Epidermal melanocyte (primary cell): Measurements from ENCODE around the gene UPK2.
A peak's percentile ranks its signal among the peaks of the same experiment; 100 is the strongest.
"Not testable (repeated sequence)": the region's sequence is repeated elsewhere in the genome, so short reads cannot be mapped to it uniquely, and the experiment has no call there.

Experiments used
- DNase-seq: peaks from one replicate; pipeline ENCODE4 v3.0.0; 2011; ENCODE audit warnings: low spot score; ENCODE audit not compliant: insufficient read length

The UPK2 gene

DNA sequence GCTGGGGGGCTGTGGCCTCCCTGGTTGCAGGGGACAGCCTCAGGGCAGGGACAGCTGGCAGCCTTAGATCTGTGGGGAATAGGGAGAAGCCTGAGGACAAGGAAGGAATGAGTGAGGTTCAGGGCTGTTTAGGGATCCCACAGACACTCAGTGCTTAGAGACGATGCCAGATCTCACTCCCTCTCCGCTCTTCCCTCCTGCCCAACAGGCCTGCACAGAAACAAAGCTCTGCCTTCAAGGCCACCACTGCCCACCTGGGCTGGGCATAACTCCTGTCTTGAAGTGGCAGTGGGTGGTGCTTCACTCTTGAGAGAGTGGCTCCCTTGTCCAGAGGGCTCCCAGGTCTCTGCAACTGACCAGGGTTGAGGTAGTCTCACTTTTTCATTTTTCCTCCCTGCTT, 28.7 kb downstream of the UPK2 start:
- no peak for DNase-seq

DNA sequence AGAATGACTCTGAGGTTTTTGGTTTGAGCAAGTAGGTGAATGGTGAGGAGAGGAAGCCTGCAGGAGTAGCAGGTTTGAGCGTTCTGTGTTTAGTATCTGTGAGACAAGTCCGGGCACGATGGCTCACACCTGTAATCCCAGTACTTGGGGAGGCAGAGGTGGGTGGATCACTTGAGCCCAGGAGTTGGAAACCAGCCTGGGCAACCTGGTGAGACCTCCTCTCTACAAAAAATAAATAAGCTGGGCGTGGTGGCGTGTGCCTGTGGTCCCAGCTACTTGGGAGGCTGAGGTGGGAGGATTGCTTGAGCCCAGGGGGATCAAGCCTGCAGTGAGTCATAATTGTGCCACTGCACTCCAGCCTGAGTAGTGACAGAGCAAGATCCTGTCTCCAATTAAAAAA, 32.2 kb downstream of the UPK2 start:
- no peak for DNase-seq

DNA sequence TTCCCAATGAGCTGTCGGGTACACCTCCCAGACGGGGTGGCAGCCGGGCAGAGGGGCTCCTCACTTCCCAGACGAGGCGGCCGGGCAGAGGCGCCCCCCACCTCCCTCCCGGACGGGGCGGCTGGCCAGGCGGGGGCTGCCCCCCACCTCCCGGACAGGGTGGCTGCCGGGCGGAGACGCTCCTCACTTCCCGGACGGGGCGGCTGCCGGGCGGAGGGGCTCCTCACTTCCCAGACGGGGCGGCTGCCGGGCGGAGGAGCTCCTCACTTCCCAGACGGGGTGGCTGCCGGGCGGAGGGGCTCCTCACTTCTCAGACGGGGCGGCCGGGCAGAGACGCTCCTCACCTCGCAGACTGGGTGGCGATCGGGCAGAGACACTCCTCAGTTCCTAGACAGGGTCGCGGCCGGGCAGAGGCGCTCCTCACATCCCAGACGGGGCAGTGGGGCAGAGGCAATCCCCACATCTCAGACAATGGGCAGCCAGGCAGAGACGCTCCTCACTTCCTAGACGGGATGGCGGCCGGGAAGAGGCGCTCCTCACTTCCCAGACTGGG, 35.5 kb downstream of the UPK2 start:
- DNase-seq: not testable (repeated sequence)

DNA sequence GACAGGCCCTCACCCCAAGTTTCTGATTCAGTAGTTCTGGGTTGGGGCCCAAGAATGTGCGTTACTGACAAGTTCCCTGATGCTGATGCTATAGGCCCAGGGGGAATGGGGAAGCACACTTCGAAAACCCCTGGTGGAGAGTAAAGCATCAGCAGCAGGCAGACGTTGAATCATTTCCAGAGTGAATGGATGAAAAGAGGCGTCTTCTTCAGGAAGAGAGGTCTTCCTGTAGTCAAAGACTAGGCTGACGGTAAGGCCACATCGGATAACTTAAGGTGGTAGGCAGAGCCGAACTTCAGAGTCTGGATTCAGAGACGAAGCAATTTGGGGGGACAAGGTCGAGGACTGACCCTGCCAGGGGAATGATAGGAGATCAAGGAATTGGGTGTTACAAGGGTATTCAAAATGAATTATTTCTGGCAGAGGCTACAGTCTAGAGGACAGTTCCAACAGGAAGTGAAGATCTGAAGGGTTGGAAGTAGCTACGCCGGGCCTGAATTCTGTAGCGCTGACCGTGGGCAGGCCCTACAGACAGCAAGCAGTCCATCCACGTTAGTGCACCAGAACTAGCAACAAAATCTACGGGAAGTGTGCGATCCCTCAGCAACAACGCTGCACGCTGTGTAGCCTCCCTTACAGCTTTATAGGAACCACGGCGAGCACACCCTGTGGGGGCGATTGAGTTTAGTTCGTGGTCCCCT, 41.0 kb downstream of the UPK2 start:
- DNase-seq: peak; percentile 44

DNA sequence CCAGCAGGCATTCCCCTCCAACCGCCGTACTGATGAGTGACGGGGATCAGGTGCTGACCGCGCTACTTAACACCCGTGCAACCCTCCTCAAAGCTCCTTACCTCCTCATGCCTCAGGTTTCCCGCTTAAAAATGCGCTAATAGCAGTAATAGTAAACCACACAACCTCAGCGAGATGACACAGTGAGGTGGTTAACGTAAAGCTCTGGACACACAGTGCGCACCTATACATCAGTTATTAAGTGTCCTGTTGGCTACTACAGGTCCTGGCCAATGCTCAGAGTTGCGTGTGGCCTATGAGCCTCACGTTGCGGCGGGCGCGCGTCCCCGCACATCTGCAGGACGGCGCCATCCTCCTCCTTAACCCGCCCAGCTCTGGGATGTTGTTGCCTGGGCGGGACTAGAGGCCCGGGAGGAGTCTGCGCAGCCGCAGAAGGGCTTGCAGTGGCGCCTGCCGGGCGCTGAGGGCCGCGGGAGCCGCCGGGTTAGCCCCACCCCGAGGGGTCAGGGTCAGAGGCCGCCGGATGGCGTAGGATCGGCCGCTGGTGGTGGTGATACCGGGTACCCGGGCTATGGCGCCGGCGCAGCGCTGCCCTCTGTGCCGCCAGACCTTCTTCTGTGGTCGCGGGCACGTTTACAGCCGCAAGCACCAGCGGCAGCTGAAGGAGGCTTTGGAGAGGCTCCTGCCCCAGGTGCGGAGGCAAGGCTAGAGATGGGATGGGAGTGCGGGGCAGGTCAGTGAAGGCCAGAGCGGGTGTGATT, 41.7 kb downstream of the UPK2 start, which contains the start of gene CENATAC:
CENATAC (plus strand) TSS at position 512 of the 761 bp plus-strand sequence; CDS start at position 572, 60 bp downstream.
- DNase-seq: peak; percentile 99

DNA sequence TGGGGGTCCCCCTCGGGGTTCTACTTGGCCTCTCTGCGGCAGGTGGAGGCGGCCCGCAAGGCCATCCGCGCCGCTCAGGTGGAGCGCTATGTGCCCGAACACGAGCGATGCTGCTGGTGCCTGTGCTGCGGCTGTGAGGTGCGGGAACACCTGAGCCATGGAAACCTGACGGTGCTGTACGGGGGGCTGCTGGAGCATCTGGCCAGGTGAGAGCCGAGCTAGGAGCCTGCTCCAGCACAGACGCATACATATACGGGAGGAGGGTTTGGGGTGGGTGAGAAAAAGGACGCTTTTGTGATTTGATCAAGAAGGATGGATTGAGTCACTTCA, 42.3 kb downstream of the UPK2 start:
- no peak for DNase-seq

DNA sequence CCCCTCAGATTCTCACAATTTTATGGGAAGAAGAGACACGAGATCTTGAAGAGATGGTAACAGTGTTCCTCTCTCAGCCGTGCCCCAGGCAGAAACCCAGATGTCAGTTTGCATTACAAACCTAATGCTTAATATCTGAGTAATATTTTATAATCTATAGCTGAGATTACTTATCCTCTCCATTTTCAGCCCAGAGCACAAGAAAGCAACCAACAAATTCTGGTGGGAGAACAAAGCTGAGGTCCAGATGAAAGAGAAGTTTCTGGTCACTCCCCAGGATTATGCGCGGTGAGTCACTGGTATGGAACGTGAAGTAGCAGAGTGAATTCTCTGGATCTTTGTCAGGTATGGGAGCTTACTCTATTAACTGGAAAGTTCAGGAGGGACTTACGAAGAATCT, 42.7 kb downstream of the UPK2 start:
- no peak for DNase-seq

DNA sequence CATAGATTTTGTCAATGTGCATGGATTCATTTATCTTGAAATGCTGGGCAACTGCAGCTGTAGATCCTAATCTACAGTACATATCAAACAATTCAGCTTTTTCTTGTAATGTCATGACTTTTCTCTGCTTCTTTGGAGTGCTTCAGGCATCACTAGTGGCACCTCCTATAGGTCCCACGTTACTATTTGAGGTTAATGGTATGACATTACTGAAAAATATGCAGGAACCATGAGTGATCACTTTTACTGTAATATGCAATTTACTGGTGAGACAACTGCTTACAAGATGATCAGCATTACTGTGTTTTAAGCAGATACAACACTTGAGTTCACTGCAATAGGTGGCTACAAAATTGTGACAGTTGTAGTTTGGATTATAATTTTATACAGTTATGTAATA, 44.8 kb downstream of the UPK2 start:
- DNase-seq: no peak

DNA sequence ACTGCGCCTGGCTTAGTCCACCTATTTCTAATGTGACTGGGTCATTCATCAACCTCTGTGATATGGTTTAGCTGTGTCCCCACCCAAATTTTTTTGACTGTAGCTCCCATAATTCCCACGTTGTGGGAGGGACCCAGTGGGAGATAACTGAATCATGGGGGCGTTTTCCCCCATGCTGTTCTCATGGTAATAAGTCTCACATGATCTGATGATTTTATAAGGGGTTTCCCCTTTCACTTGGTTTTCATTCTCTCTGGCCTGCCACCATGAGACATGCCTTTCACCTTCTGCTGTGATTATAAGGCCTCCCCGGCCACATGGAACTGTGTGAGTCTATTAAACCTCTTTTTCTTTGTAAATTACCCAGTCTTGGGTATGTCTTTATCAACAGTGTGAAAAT, 50.6 kb downstream of the UPK2 start:
- no peak for DNase-seq
